H9 (cell line): ENCODE measurements around the gene SNCB. TPM values are rescaled to one million over a fixed set of nuclear protein-coding genes. Genes with fewer than 3 reads are reported as not detected.

Experiments
- DNase-seq: peaks from one replicate; pipeline ENCODE4 v3.0.0-alpha.2; 2017
- H2AFZ ChIP-seq: one replicate; pipeline ENCODE4 v1.6.1; 2013; ENCODE audit warnings: mild to moderate bottlenecking, low read length, control low read depth, moderate library complexity
- H2AK5ac ChIP-seq: 2 replicates; pipeline ENCODE4 v1.6.1; 2013; ENCODE audit warnings: low read length, control low read depth, mixed read lengths; ENCODE audit not compliant: insufficient read length
- H2BK120ac ChIP-seq: one replicate; pipeline ENCODE4 v1.6.1; 2013; ENCODE audit warnings: low read depth, mild to moderate bottlenecking, low read length, control low read depth, inconsistent platforms; ENCODE audit not compliant: poor library complexity, severe bottlenecking
- H2BK12ac ChIP-seq: 2 replicates; pipeline ENCODE4 v1.6.1; 2013; ENCODE audit warnings: low read length, control low read depth, mixed read lengths, low read depth; ENCODE audit not compliant: insufficient read length
- H2BK15ac ChIP-seq: 2 replicates; pipeline ENCODE4 v1.6.1; 2013; ENCODE audit warnings: low read depth, low read length, control low read depth
- H2BK20ac ChIP-seq: one replicate; pipeline ENCODE4 v1.6.1; 2013; ENCODE audit warnings: low read depth, mild to moderate bottlenecking, low read length, control low read depth, inconsistent platforms; ENCODE audit not compliant: poor library complexity, severe bottlenecking
- H2BK5ac ChIP-seq: 2 replicates; pipeline ENCODE4 v1.6.1; 2013; ENCODE audit warnings: low read length, control low read depth, mixed read lengths; ENCODE audit not compliant: insufficient read length
- H3K14ac ChIP-seq: 2 replicates; pipeline ENCODE4 v1.6.1; 2013; ENCODE audit warnings: low read length, control low read depth; ENCODE audit not compliant: insufficient read depth
- H3K18ac ChIP-seq: 2 replicates; pipeline ENCODE4 v1.6.1; 2013; ENCODE audit warnings: low read depth, mild to moderate bottlenecking, mixed read lengths, low read length, control low read depth; ENCODE audit not compliant: insufficient read length
- H3K23ac ChIP-seq: 2 replicates; pipeline ENCODE4 v1.6.1; 2013; ENCODE audit warnings: low read length, control low read depth, mixed read lengths, low read depth; ENCODE audit not compliant: insufficient read length
- H3K23me2 ChIP-seq: 2 replicates; pipeline ENCODE4 v1.6.1; 2013; ENCODE audit warnings: low read depth, mild to moderate bottlenecking, mixed read lengths, low read length, control low read depth; ENCODE audit not compliant: insufficient read length, poor library complexity, severe bottlenecking
- H3K27ac ChIP-seq: 2 replicates; pipeline ENCODE4 v1.5.1; 2013; ENCODE audit warnings: low read length, control low read depth, mixed read lengths, low read depth; ENCODE audit not compliant: insufficient read length
- H3K27me3 ChIP-seq: 2 replicates; pipeline ENCODE4 v1.6.1; 2013; ENCODE audit warnings: low read length, control low read depth, inconsistent platforms; ENCODE audit not compliant: insufficient read depth
- H3K4ac ChIP-seq: 2 replicates; pipeline ENCODE4 v1.6.1; 2013; ENCODE audit warnings: low read depth, mild to moderate bottlenecking, control low read depth, inconsistent platforms, low read length, moderate library complexity
- H3K4me1 ChIP-seq: 2 replicates; pipeline ENCODE4 v1.6.1; 2013; ENCODE audit warnings: low read length, control low read depth, inconsistent platforms; ENCODE audit not compliant: insufficient read depth
- H3K4me2 ChIP-seq: 2 replicates; pipeline ENCODE4 v1.6.1; 2013; ENCODE audit warnings: low read length, control low read depth, mixed read lengths; ENCODE audit not compliant: insufficient read length, insufficient read depth
- H3K56ac ChIP-seq: 2 replicates; pipeline ENCODE4 v1.6.1; 2013; ENCODE audit warnings: low read depth, mild to moderate bottlenecking, mixed read lengths, low read length, control low read depth; ENCODE audit not compliant: insufficient read length
- H3K79me1 ChIP-seq: 2 replicates; pipeline ENCODE4 v1.6.1; 2013; ENCODE audit warnings: low read depth, mild to moderate bottlenecking, moderate library complexity, low read length, control low read depth, inconsistent platforms; ENCODE audit not compliant: insufficient read depth, poor library complexity, severe bottlenecking
- H3K79me2 ChIP-seq: 2 replicates; pipeline ENCODE4 v1.6.1; 2013; ENCODE audit warnings: low read length, control low read depth, inconsistent platforms; ENCODE audit not compliant: insufficient read depth
- H3K9ac ChIP-seq: 2 replicates; pipeline ENCODE4 v1.6.1; 2013; ENCODE audit warnings: low read length, control low read depth, mixed read lengths; ENCODE audit not compliant: insufficient read length; ENCODE audit errors: extremely low read depth
- H3K9me3 ChIP-seq: one replicate; pipeline ENCODE4 v1.6.1; 2013; ENCODE audit warnings: low read depth, low read length, inconsistent platforms; ENCODE audit not compliant: control insufficient read depth
- H3T11ph ChIP-seq: one replicate; pipeline ENCODE4 v1.6.1; 2013; ENCODE audit warnings: mild to moderate bottlenecking, low read length, control low read depth, inconsistent platforms
- H4K20me1 ChIP-seq: one replicate; pipeline ENCODE4 v1.6.1; 2013; ENCODE audit not compliant: control insufficient read depth, insufficient read length, insufficient read depth
- H4K5ac ChIP-seq: 2 replicates; pipeline ENCODE4 v1.6.1; 2013; ENCODE audit warnings: low read depth, mild to moderate bottlenecking, mixed read lengths, low read length, control low read depth; ENCODE audit not compliant: insufficient read length
- H4K8ac ChIP-seq: replicated peaks from 2 replicates; pipeline ENCODE4 v1.6.1; 2013; ENCODE audit warnings: low read length, control low read depth, mixed read lengths, low read depth; ENCODE audit not compliant: insufficient read length
- H4K91ac ChIP-seq: 2 replicates; pipeline ENCODE4 v1.6.1; 2013; ENCODE audit warnings: low read depth, mild to moderate bottlenecking, moderate library complexity, mixed read lengths, low read length, control low read depth; ENCODE audit not compliant: insufficient read length
- H3K27ac Mint-ChIP-seq, 3 experiments: 2 replicates in 2 of 3; 3 replicates in 1 of 3; pipeline ENCODE4 v1.8.0; 2020 to 2021; ENCODE audit warnings: mixed read lengths in 3 of 3, mild to moderate bottlenecking in 1 of 3, moderate library complexity in 1 of 3
- H3K27me3 Mint-ChIP-seq: 2 replicates; pipeline ENCODE4 v1.8.0; 2021; ENCODE audit warnings: low read depth, mild to moderate bottlenecking, moderate library complexity, mixed read lengths
- H3K36me3 Mint-ChIP-seq, 3 experiments: 2 replicates in 2 of 3; 3 replicates in 1 of 3; pipeline ENCODE4 v1.8.0; 2020 to 2021; ENCODE audit warnings: low read depth in 3 of 3, mixed read lengths in 3 of 3; ENCODE audit not compliant: insufficient read depth in 1 of 3
- H3K4me1 Mint-ChIP-seq, 2 experiments: 2 replicates each; pipeline ENCODE4 v1.8.0; 2020; ENCODE audit warnings: mixed read lengths in 2 of 2
- H3K4me3 Mint-ChIP-seq, 2 experiments: 2 replicates in 1 of 2; 3 replicates in 1 of 2; pipeline ENCODE4 v1.8.0; 2020 to 2021; ENCODE audit warnings: mild to moderate bottlenecking in 2 of 2, mixed read lengths in 2 of 2, moderate library complexity in 1 of 2
- H3K9me3 Mint-ChIP-seq, 2 experiments: 2 replicates in 1 of 2; 3 replicates in 1 of 2; pipeline ENCODE4 v1.8.0; 2020; ENCODE audit warnings: mild to moderate bottlenecking in 2 of 2, mixed read lengths in 2 of 2, moderate library complexity in 1 of 2
- CTCF ChIP-seq: fragments of 200-600 bp; sonication (generic); conservative IDR thresholded peaks from 3 replicates; pipeline ENCODE4 v1.8.0; 2021; ENCODE audit warnings: antibody characterized with exemption, mild to moderate bottlenecking
- WGBS: extraction: QIAGEN DNeasy Blood & Tissue Kit; methylation state at CpG from one replicate; pipeline ENCODE4 v1.1.7; 2013; ENCODE audit warnings: missing lambda C conversion rate, low lambda C conversion rate, mixed read lengths; ENCODE audit not compliant: insufficient read length; ENCODE audit errors: extremely low coverage; 5-methylcytosine and 5-hydroxymethylcytosine counted together
- total RNA-seq: library from RNA; stranded (reverse); gene quantifications from 2 replicates; pipeline ENCODE4 v1.2.1, GENCODE V29; 2021

SNCB gene
- total RNA-seq, 1 experiment from 2014 or later = 3.5 TPM

GRCh38 chr5:176583076-176583475 lies 47.3 kb downstream of the SNCB start:
- no CpG with 5 or more reads among the region's 4 CpGs for WGBS
- Histone ChIP-seq H3K23ac (no peak overlapping the region), H3K18ac (no peak overlapping the region), H3K27ac (no peak overlapping the region), H3K79me2 (no peaks in the 10 kb centered on the region), H4K91ac (no peak overlapping the region), H4K20me1 (no peaks in the 10 kb centered on the region), H2AFZ (no peak overlapping the region), H3K4me1 (no peaks in the 10 kb centered on the region), H3K14ac (no peak overlapping the region), H3K27me3 (peaks cover 2% of the 10 kb centered on the region; the same call in 1 of the 2 replicates), H2BK20ac (no peak overlapping the region), H2BK15ac (no peak overlapping the region), H4K8ac (no peak overlapping the region), H4K5ac (no peak overlapping the region), H3K9ac (no peak overlapping the region), H3K4me2 (no peak overlapping the region), H3K23me2 (no peaks in the 10 kb centered on the region), H2BK120ac (no peak overlapping the region), H3K4ac (no peak overlapping the region), H3T11ph (no peak overlapping the region), H2AK5ac (no peak overlapping the region), H3K79me1 (no peaks in the 10 kb centered on the region), H3K9me3 (no peaks in the 10 kb centered on the region), H2BK5ac (no peak overlapping the region), H2BK12ac (no peak overlapping the region), H3K56ac (no peak overlapping the region)
- no peak for TF ChIP-seq CTCF
- peaks cover 4 to 5% of the 10 kb centered on the region in 2 experiments for H3K4me1 Mint-ChIP-seq
- H3K4me3 Mint-ChIP-seq = no peak overlapping the region
- peaks cover 0 to 8% (median 4%) of the 10 kb centered on the region in 3 experiments; a peak in 4 of 7 replicates for H3K36me3 Mint-ChIP-seq
- no peak for DNase-seq
- H3K27ac Mint-ChIP-seq = no peak overlapping the region
- peaks cover 13 to 22% of the 10 kb centered on the region in 2 experiments for H3K9me3 Mint-ChIP-seq
- H3K27me3 Mint-ChIP-seq = peaks cover 25% of the 10 kb centered on the region
